Embryonic facial prominence (tissue), 1 donor: Measurements from ENCODE around the gene HAGHL.
"Not testable (repeated sequence)": the region's sequence is repeated elsewhere in the genome, so short reads cannot be mapped to it uniquely, and the experiment has no call there.

Experiments
- DNase-seq: peaks from one replicate; pipeline ENCODE4 v3.0.0-alpha.2; 2016; ENCODE audit errors: extremely low spot score

Gene HAGHL

DNA sequence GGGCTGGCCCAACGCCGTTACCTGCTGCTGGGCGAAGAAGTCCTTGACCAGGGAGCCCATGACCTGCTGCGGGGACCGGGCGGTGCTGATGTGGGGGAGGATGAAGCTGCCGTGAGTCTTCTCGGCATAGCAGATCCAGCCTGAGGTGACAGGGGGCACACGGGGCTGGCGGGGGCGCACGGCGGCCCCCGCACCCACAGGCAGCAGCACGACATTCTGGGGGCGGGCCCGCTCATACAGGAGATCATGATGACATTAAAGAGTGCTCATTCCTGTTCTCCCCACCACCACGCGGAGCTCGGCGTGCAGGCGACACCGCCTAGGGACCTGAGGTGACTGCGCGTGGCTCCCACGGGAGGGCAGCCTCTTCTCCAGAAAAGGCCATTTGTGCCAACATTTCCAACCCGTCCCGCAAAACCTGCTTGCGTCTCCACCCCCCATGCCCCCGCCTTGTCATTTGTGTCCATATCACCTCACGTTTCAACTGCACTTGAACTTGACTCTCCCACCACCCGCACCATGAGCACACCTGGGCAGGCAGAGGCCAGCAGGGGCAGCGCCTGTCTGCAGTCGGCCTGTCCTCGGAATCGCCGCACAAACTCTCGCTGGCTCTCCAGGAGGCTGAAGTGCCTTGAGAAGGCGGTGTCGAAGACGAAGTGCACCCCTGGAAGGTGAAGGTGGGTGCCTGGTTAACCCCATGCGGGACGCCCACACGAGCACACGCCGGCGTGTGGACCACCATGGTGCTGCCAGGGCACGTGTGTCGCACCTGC is 7.5 kb downstream of the HAGHL start:
- no peak for DNase-seq

DNA sequence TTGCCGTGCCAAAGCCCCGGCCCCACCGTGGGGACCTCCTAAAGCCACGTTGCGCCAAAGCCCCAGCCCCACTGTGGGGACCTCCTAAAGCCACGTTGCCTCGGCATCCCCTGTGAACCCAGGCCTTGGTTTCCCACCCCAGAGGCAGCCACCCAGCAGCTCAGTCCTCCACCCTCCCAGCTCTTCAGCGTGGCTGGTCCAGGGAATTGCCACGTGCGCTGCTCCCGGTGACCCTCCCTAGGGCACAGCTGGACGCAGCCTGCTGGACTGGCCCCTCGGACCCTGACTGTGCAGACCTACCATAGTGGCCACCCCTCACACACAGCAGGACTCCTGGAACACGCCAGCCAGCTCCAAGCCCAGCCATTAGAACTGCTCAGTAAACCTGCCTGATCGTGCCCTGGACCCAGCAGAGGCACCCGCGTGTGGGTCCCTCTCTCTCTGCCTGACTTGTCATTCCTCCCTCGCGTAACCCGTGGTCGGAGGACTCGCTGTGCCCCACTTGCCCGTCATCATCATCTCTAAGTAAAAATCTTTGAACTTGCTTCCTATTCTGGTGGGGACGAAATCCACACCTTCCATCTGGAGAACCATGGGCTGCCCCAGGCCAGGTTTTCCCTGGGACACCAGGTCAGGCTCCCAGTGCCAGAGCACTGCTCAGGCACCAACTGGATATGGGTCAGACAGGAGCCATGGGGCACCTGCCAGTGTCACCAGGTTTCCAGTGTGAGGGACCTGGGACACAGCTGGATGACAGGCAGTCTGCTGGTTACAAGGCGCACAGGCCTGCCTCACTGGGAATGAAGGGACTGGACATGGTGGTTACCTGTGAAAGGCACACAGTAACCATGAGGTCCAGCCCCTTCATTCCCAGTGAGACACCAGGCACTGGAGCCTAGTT is 8.3 kb downstream of the HAGHL start:
- no peak for DNase-seq

- no peak for DNase-seq
Observed at GRCh38 chr16:735982-736453, 9.1 kb downstream of the HAGHL start.

DNA sequence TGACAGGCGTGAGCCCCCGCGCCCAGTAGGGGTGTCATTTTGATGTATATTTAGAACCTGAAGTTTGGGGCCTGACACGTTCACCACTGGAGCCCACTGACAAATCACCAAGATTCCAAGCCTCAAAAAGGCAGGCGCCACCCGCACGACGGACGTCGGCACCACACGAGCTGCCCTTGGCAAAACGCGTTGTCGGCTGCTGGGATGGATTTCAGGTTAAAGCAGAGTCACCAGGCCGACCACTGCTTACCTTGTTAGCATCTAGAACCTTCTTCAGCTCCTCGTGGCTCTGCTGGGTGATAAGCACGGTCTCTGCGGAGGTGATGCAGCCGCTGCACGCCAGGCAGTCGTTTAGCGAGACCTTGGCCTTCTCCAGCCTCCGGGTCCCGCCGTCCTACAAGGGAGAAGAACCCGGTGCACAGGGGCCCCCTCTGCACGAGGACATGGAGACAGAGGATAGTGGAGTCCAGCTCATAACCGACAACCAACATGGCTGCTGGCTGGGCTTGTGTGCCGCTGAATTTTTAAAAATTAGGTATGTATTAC is 10.1 kb downstream of the HAGHL start:
- no peak for DNase-seq

- no peak for DNase-seq
Observed at GRCh38 chr16:739560-740458, 12.9 kb downstream of the HAGHL start.

DNA sequence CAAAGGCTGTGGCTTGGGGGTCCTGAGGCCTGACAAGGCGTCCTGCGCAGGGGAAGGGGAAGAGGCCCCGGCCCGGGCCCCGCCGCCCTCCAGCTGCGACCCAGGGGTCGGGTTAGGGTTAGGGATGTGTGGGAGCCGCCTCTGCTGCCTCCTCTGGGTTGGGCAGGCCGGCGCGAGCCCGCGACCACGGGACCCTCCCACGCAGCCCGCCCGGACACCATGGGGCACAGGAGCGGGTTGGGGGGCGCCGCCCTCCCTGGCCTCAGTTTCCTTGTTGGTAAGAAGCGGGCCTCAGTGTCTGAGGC is 13.5 kb downstream of the HAGHL start:
- DNase-seq: no peak

DNA sequence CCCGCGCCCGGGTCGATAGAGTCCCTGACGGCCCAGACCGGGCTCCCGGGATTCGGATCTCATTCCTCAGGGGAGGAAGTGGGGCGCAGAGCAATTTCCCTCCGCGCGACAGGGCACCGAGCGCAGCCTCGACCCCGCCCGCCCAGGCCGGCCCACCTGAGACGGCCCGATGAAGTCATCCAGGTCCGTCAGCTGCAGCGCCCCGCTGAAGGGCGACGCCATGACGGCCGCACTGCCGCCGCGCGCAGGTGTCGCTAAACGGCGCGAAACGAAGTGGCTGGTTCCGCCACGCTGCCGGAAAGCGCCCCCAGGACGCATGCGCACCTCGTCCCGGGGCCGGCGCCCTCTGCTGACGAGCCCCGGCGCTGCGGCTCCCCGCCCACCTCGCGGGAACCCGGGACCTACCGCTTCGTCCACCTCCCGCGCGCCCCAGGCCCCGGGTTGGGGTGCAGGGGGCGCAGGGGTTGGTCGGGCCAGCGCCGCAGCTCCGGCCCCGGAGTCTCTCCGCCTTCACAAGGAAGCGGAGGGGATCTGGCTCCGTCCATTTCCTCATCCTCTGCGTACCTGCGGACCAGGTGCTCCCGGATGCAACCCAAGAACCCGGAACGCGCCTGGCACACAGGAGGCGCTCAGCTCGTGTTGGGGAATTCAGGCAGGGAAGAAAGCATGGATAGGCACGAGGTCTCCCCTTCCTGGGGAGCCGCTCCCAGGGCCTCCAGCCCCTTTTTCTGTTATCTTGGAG is 14.0 kb downstream of the HAGHL start, which contains the start of gene CIAO3:
TSS of gene CIAO3 (minus strand) at position 234 of the 742 bp plus-strand sequence. CDS start at position 222, 12 bp downstream.
- peak; percentile 80 for DNase-seq

GRCh38 chr16:741986-742629 is 15.2 kb downstream of the HAGHL start:
- no peak for DNase-seq

DNA sequence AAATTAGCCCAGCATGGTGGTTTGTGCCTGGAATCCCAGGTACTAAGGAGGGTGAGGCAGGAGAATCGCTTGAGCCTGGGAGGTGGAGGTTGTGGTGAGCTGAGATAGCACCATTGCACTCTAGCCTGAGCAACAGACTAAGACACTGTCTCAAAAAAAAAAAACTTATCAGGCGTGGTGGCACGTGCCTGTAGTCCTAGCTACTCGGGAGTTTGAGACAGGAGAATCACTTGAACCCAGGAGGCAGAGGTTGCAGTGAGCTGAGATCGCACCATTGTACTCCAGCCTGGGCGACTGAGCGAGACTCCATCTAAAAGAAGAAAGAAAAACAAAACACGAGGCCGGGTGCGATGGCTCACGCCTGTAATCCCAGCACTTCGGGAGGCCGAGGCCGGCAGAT is 16.0 kb downstream of the HAGHL start:
- DNase-seq: not testable (repeated sequence)

DNA sequence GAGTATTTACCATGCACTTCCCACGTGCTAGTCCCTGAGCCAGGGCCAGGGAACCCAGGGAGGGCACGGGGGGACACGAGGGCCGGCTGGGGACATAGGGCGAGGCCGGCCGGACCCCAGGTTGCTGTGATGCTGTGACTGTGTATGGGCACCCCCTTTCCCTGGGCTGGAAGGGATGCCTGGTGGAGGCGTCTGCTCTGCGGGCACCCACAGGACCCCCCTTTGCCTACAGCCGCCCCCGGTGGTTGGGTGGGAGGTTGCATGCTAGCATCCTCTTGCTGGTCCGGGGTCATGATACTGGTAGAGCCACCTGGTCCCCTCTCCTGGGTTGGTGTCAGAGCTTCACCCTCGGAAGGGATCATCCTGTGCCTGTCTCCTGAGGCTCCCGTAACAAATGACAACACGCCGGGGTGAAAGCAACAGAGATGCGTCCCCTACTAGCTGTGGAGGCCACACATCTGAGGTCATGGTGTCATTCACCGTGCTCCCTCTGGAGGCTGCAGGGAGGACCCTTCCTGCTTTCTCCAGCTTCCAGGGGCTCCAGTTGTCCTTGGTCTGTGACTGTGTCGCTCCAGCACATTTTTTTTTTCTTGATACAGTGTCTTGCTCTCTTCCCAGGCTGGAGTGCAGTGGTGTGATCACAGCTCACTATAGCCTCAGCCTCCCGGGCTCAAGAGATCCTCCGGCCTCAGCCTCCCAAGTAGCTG is 17.0 kb downstream of the HAGHL start:
- DNase-seq: no peak

DNA sequence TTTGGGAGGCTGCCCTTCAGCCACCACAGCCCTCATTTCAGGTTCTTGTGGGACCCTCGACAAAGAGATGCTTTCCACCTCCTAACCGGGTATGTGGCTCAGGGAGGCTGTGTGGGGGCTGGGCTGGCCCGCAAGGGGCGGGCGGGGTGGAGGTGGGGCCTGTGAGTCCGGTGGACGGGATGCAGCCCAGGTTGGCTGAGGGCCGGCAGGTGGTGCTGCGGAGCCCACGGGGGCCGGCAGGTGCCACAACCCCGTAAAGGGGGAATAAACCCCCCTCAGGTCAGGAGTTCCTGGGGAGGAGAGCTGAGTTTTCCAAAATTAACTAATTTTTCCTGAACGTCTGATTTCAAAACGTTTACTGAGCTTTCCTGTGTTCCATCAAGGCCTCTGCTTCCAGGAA is 18.8 kb downstream of the HAGHL start:
- no peak for DNase-seq

GRCh38 chr16:746637-747036 is 19.7 kb downstream of the HAGHL start:
- no peak for DNase-seq

- no peak for DNase-seq
Observed at GRCh38 chr16:747978-748746, 21.3 kb downstream of the HAGHL start.

- DNase-seq: no peak
Observed at GRCh38 chr16:749010-749409, 22.1 kb downstream of the HAGHL start.

DNA sequence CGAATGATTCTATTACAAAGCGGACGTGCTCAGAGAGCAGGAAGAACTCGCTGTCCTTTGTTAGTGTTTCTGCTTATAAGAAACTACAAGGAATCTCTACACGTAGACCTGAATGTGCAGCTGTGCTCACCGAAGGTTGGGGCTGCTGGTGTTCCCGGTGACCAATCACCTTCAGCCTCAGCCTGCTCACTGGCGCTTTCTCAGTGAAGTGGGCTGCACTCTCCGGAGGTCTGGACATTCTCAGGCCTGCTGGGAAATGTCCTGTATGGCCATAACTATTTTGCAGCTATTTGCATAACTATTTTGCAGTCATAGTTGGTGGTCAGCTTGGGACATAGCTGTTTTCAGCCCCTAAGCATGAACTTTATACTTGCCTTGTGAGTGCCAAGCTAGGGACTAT is 23.6 kb downstream of the HAGHL start:
- no peak for DNase-seq

GRCh38 chr16:751152-752006 is 24.5 kb downstream of the HAGHL start:
- no peak for DNase-seq

- no peak for DNase-seq
Observed at GRCh38 chr16:752007-752312, 25.1 kb downstream of the HAGHL start.

DNA sequence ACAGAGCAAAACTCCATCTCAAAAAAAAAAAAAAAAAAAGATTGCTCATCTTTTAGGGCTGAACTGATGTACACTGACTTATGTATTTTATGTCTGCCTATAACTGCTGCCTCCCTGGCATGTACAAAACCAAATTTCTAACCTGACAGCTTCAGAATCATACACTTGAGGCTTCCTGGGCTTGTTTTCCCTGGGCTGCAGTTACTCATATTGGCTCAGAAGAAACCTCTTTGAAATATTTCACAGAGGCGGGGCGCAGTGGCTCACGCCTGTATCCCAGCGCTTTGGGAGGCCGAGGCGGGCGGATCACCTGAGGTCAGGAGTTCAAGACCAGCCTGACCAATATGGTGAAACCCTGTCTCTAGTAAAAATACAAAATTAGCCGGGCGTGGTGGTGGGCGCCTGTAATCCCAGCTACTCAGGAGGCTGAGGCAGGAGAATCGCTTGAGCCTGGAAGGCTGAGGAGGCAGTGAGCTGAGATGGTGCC is 27.3 kb downstream of the HAGHL start:
- not testable (repeated sequence) for DNase-seq
